ENCODE measurements around the gene SPANXD.

The SPANXD gene

GRCh38 chrX:141662781-141663180 lies 35.8 kb downstream of the SPANXD start:
- H3K4me3 ChIP-seq (ENCODE audit: low read length) = no peak overlapping the region
- no peaks in the 10 kb centered on the region for H3K4me1 ChIP-seq (ENCODE audit: control insufficient read depth, insufficient read depth, low read length)
- H3K27ac ChIP-seq (ENCODE audit: low read length) = no peak overlapping the region
- H3K36me3 ChIP-seq (ENCODE audit: control insufficient read depth, insufficient read depth, low read length) = no peaks in the 10 kb centered on the region
- H3K9me3 ChIP-seq (ENCODE audit: control insufficient read depth, insufficient read depth, low read length) = no peaks in the 10 kb centered on the region
- DNase-seq (ENCODE audit: low read depth, low spot score) = no peak
- no CpG with 5 or more reads among the region's 6 CpGs for WGBS (ENCODE audit: insufficient coverage, insufficient read length)
- H3K27me3 ChIP-seq (ENCODE audit: control insufficient read depth, insufficient read depth, low read length) = no peaks in the 10 kb centered on the region

- no peak overlapping the region for H3K4me3 ChIP-seq (ENCODE audit: low read length)
- no peak for DNase-seq (ENCODE audit: low read depth, low spot score)
- no peaks in the 10 kb centered on the region for H3K4me1 ChIP-seq (ENCODE audit: control insufficient read depth, insufficient read depth, low read length)
- no peaks in the 10 kb centered on the region for H3K27me3 ChIP-seq (ENCODE audit: control insufficient read depth, insufficient read depth, low read length)
- H3K36me3 ChIP-seq (ENCODE audit: control insufficient read depth, insufficient read depth, low read length) = no peaks in the 10 kb centered on the region
- no CpG with 5 or more reads among the region's 5 CpGs for WGBS (ENCODE audit: insufficient coverage, insufficient read length)
- no peak overlapping the region for H3K27ac ChIP-seq (ENCODE audit: low read length)
- H3K9me3 ChIP-seq (ENCODE audit: control insufficient read depth, insufficient read depth, low read length) = no peaks in the 10 kb centered on the region
These were observed 46.3 kb downstream of the SPANXD start for GRCh38 chrX:141652286-141652685.
